Measurements from ENCODE around the gene MEIKIN.

Gene MEIKIN

GRCh38 chr5:131945551-131946168 is at the start of gene MEIKIN:
Gene MEIKIN (minus strand): TSS chr5:131945663. CDS start chr5:131945505, 158 bp downstream.
- H3K9ac ChIP-seq (ENCODE audit: insufficient read length, low read depth): no peak within 1 kb of the TSS
- no peaks in the 10 kb centered on the region for H3K27me3 ChIP-seq (ENCODE audit: insufficient read depth, insufficient read length)
- H3K4me3 ChIP-seq (ENCODE audit: insufficient read length, low read depth): no peak within 1 kb of the TSS
- no peaks in the 10 kb centered on the region for H3K9me3 ChIP-seq (ENCODE audit: insufficient read depth, low read length)
- H3K4me1 ChIP-seq (ENCODE audit: insufficient read depth, insufficient read length): peaks cover 2% of the 10 kb centered on the region
- TF ChIP-seq YY1 (IDR thresholded peaks at IDR 0.05; ENCODE audit: insufficient read depth, insufficient read length) (no peak), ZNF274 (IDR thresholded peaks at IDR 0.05; ENCODE audit: low read depth, low read length) (no peak), SUZ12 (IDR thresholded peaks at IDR 0.05; ENCODE audit: extremely low read depth, insufficient read depth, insufficient read length) (no peak)
- DNase-seq (ENCODE audit: low read depth, low spot score): no peak
- H3K36me3 ChIP-seq (ENCODE audit: insufficient read depth, insufficient read length, low read length): no peaks in the 10 kb centered on the region

- H3K4me3 ChIP-seq (ENCODE audit: insufficient read length, low read depth): no peak overlapping the region
- no peak overlapping the region for H3K9ac ChIP-seq (ENCODE audit: insufficient read length, low read depth)
- H3K36me3 ChIP-seq (ENCODE audit: insufficient read depth, insufficient read length, low read length): no peaks in the 10 kb centered on the region
- TF ChIP-seq SUZ12 (IDR thresholded peaks at IDR 0.05; ENCODE audit: extremely low read depth, insufficient read depth, insufficient read length) (no peak), ZNF274 (IDR thresholded peaks at IDR 0.05; ENCODE audit: low read depth, low read length) (no peak), YY1 (IDR thresholded peaks at IDR 0.05; ENCODE audit: insufficient read depth, insufficient read length) (no peak)
- no peak for DNase-seq (ENCODE audit: low read depth, low spot score)
- H3K4me1 ChIP-seq (ENCODE audit: insufficient read depth, insufficient read length): peaks cover 8% of the 10 kb centered on the region
- H3K9me3 ChIP-seq (ENCODE audit: insufficient read depth, low read length): no peaks in the 10 kb centered on the region
- H3K27me3 ChIP-seq (ENCODE audit: insufficient read depth, insufficient read length): no peaks in the 10 kb centered on the region
Observed at GRCh38 chr5:131994533-131995226, 49.2 kb upstream of the MEIKIN start.

- Histone ChIP-seq H3K4me1 (ENCODE audit: insufficient read depth, insufficient read length) (peaks cover 8% of the 10 kb centered on the region), H3K27me3 (ENCODE audit: insufficient read depth, insufficient read length) (no peaks in the 10 kb centered on the region), H3K4me3 (ENCODE audit: insufficient read length, low read depth) (no peak overlapping the region), H3K9ac (ENCODE audit: insufficient read length, low read depth) (no peak overlapping the region), H3K9me3 (ENCODE audit: insufficient read depth, low read length) (no peaks in the 10 kb centered on the region), H3K36me3 (ENCODE audit: insufficient read depth, insufficient read length, low read length) (no peaks in the 10 kb centered on the region)
- DNase-seq (ENCODE audit: low read depth, low spot score): no peak
- TF ChIP-seq SUZ12 (IDR thresholded peaks at IDR 0.05; ENCODE audit: extremely low read depth, insufficient read depth, insufficient read length): no peak
- no peak for TF ChIP-seq ZNF274 (IDR thresholded peaks at IDR 0.05; ENCODE audit: low read depth, low read length)
- TF ChIP-seq YY1 (IDR thresholded peaks at IDR 0.05; ENCODE audit: insufficient read depth, insufficient read length): no peak
Observed at GRCh38 chr5:131994090-131994489, 48.6 kb upstream of the MEIKIN start.

- no peaks in the 10 kb centered on the region for H3K36me3 ChIP-seq (ENCODE audit: insufficient read depth, insufficient read length, low read length)
- H3K9me3 ChIP-seq (ENCODE audit: insufficient read depth, low read length): no peaks in the 10 kb centered on the region
- H3K4me3 ChIP-seq (ENCODE audit: insufficient read length, low read depth): no peak overlapping the region
- H3K27me3 ChIP-seq (ENCODE audit: insufficient read depth, insufficient read length): no peaks in the 10 kb centered on the region
- DNase-seq (ENCODE audit: low read depth, low spot score): no peak
- H3K4me1 ChIP-seq (ENCODE audit: insufficient read depth, insufficient read length): peaks cover 8% of the 10 kb centered on the region
- no peak for TF ChIP-seq ZNF274 (IDR thresholded peaks at IDR 0.05; ENCODE audit: low read depth, low read length)
- no peak for TF ChIP-seq SUZ12 (IDR thresholded peaks at IDR 0.05; ENCODE audit: extremely low read depth, insufficient read depth, insufficient read length)
- TF ChIP-seq YY1 (IDR thresholded peaks at IDR 0.05; ENCODE audit: insufficient read depth, insufficient read length): no peak
- H3K9ac ChIP-seq (ENCODE audit: insufficient read length, low read depth): no peak overlapping the region
Observed at GRCh38 chr5:131993676-131994075, 48.2 kb upstream of the MEIKIN start.

- no peaks in the 10 kb centered on the region for H3K9me3 ChIP-seq (ENCODE audit: insufficient read depth, low read length)
Observed at GRCh38 chr5:131992370-131992769, 46.9 kb upstream of the MEIKIN start.

GRCh38 chr5:131991593-131992324 is 46.3 kb upstream of the MEIKIN start:
- Histone ChIP-seq H3K4me3 (ENCODE audit: insufficient read length, low read depth) (no peak overlapping the region), H3K27me3 (ENCODE audit: insufficient read depth, insufficient read length) (no peaks in the 10 kb centered on the region), H3K4me1 (ENCODE audit: insufficient read depth, insufficient read length) (peaks cover 8% of the 10 kb centered on the region), H3K9ac (ENCODE audit: insufficient read length, low read depth) (no peak overlapping the region), H3K36me3 (ENCODE audit: insufficient read depth, insufficient read length, low read length) (no peaks in the 10 kb centered on the region), H3K9me3 (ENCODE audit: insufficient read depth, low read length) (no peaks in the 10 kb centered on the region)
- TF ChIP-seq ZNF274 (IDR thresholded peaks at IDR 0.05; ENCODE audit: low read depth, low read length): no peak
- no peak for TF ChIP-seq SUZ12 (IDR thresholded peaks at IDR 0.05; ENCODE audit: extremely low read depth, insufficient read depth, insufficient read length)
- no peak for TF ChIP-seq YY1 (IDR thresholded peaks at IDR 0.05; ENCODE audit: insufficient read depth, insufficient read length)
- DNase-seq (ENCODE audit: low read depth, low spot score): no peak

More at GRCh38 chr5:131992370-131992769, 46.9 kb upstream of the MEIKIN start:
- no peaks in the 10 kb centered on the region for H3K27me3 ChIP-seq (ENCODE audit: insufficient read depth, insufficient read length)
- no peak for TF ChIP-seq YY1 (IDR thresholded peaks at IDR 0.05; ENCODE audit: insufficient read depth, insufficient read length)
- TF ChIP-seq ZNF274 (IDR thresholded peaks at IDR 0.05; ENCODE audit: low read depth, low read length): no peak
- no peak for TF ChIP-seq SUZ12 (IDR thresholded peaks at IDR 0.05; ENCODE audit: extremely low read depth, insufficient read depth, insufficient read length)
- no peak overlapping the region for H3K4me3 ChIP-seq (ENCODE audit: insufficient read length, low read depth)
- DNase-seq (ENCODE audit: low read depth, low spot score): no peak
- H3K9ac ChIP-seq (ENCODE audit: insufficient read length, low read depth): no peak overlapping the region
- H3K36me3 ChIP-seq (ENCODE audit: insufficient read depth, insufficient read length, low read length): no peaks in the 10 kb centered on the region
- peaks cover 8% of the 10 kb centered on the region for H3K4me1 ChIP-seq (ENCODE audit: insufficient read depth, insufficient read length)

- H3K4me1 ChIP-seq (ENCODE audit: insufficient read depth, insufficient read length): peaks cover 8% of the 10 kb centered on the region
- H3K9me3 ChIP-seq (ENCODE audit: insufficient read depth, low read length): no peaks in the 10 kb centered on the region
- no peak for DNase-seq (ENCODE audit: low read depth, low spot score)
- TF ChIP-seq YY1 (IDR thresholded peaks at IDR 0.05; ENCODE audit: insufficient read depth, insufficient read length) (no peak), ZNF274 (IDR thresholded peaks at IDR 0.05; ENCODE audit: low read depth, low read length) (no peak), SUZ12 (IDR thresholded peaks at IDR 0.05; ENCODE audit: extremely low read depth, insufficient read depth, insufficient read length) (no peak)
- H3K36me3 ChIP-seq (ENCODE audit: insufficient read depth, insufficient read length, low read length): no peaks in the 10 kb centered on the region
- H3K4me3 ChIP-seq (ENCODE audit: insufficient read length, low read depth): no peak overlapping the region
- H3K27me3 ChIP-seq (ENCODE audit: insufficient read depth, insufficient read length): no peaks in the 10 kb centered on the region
- no peak overlapping the region for H3K9ac ChIP-seq (ENCODE audit: insufficient read length, low read depth)
Observed at GRCh38 chr5:131990716-131991115, 45.3 kb upstream of the MEIKIN start.

Data from NT2/D1 (cell line).